ENCODE measurements around the gene CHKB.

CHKB gene

GRCh38 chr22:50584106-50585096 lies 1.8 kb upstream of the CHKB start:
- DNase-seq (ENCODE audit: low read depth): no peak
- H3K4me3 ChIP-seq (ENCODE audit: control insufficient read depth, low read depth, low read length): no peak overlapping the region
- TF ChIP-seq CTCF (IDR thresholded peaks at IDR 0.05; ENCODE audit: control insufficient read depth, insufficient read depth, low read depth, low read length, missing control alignments): no peak

GRCh38 chr22:50583294-50583861 lies 729 bp upstream of the CHKB start:
- H3K4me3 ChIP-seq (ENCODE audit: control insufficient read depth, low read depth, low read length): peak overlapping the region; percentile 60

GRCh38 chr22:50581950-50582492 lies 628 bp downstream of the CHKB start:
- TF ChIP-seq CTCF (IDR thresholded peaks at IDR 0.05; ENCODE audit: control insufficient read depth, insufficient read depth, low read depth, low read length, missing control alignments): no peak
- DNase-seq (ENCODE audit: low read depth): no peak
- H3K4me3 ChIP-seq (ENCODE audit: control insufficient read depth, low read depth, low read length): peak overlapping the region; percentile 78

More at GRCh38 chr22:50583294-50583861, 729 bp upstream of the CHKB start:
- no peak for TF ChIP-seq CTCF (IDR thresholded peaks at IDR 0.05; ENCODE audit: control insufficient read depth, insufficient read depth, low read depth, low read length, missing control alignments)
- DNase-seq (ENCODE audit: low read depth): no peak

- DNase-seq (ENCODE audit: low read depth): no peak
- TF ChIP-seq CTCF (IDR thresholded peaks at IDR 0.05; ENCODE audit: control insufficient read depth, insufficient read depth, low read depth, low read length, missing control alignments): no peak
- peak overlapping the region; percentile 78 for H3K4me3 ChIP-seq (ENCODE audit: control insufficient read depth, low read depth, low read length)
These were observed 1.4 kb downstream of the CHKB start for GRCh38 chr22:50581031-50581949.

GRCh38 chr22:50579752-50580151 lies 2.9 kb downstream of the CHKB start:
- no peak for DNase-seq (ENCODE audit: low read depth)
- TF ChIP-seq CTCF (IDR thresholded peaks at IDR 0.05; ENCODE audit: control insufficient read depth, insufficient read depth, low read depth, low read length, missing control alignments): no peak
- no peak overlapping the region for H3K4me3 ChIP-seq (ENCODE audit: control insufficient read depth, low read depth, low read length)

All from AG09309 (cell line).